ENCODE data around the gene ZNF283.
"Not testable (repeated sequence)": the region's sequence is repeated elsewhere in the genome, so short reads cannot be mapped to it uniquely, and the experiment has no call there.

Gene ZNF283

DNA sequence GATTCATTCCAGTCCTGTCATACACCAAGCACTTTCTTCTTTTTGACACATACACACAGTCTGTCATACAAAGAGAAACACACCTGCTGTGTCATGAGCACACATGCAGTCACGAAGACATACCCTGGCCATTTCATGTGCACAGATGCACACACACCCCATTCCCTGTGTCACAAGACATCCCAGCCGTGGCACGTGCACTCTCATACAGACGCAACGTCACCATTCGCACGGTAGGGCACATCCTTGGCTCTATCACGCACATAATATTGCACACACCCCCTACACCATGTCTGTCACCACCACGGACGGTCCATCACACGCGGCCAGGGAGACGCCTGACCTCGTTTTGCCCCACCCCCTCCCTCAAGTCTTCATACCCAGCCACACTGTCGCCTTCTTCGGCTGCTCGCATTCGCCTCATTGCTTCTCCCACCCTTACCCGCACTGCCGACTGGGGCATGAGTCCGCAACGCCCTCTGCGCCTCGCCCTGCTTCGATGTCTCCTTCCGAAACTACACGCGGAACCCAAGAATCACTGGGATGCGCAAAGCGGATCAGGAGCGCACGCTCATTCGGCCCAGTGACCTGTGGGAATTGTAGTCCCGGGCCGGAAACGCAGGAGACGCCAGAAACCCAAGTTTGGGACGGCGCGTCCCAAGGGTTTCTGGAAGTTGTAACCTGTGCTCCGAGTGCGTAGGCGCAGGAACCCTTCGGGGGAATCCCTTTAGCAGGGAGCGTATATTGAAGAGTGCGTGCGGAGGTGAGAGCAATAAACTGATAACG, 6.8 kb upstream of the ZNF283 start:
- Histone ChIP-seq H3K36me3 (ENCODE audit: control insufficient read depth in 1 of 2, insufficient read depth in 2 of 2, low read depth in 1 of 2, low read length in 2 of 2) (no peaks in the 10 kb centered on the region), H3K9me3 (ENCODE audit: control insufficient read depth, low read length) (peaks cover 5% of the 10 kb centered on the region), H3K4me3 (ENCODE audit: insufficient read depth in 1 of 2, low read depth in 1 of 2, low read length in 2 of 2) (peak overlapping the region in 1 of 2 experiments; percentile 79), H3K23ac (ENCODE audit: low read length in 2 of 2) (no peak overlapping the region), H2AK5ac (ENCODE audit: low read length, severe bottlenecking) (no peak overlapping the region), H3K9ac (ENCODE audit: low read length) (peak overlapping the region; percentile 20), H3K27ac (ENCODE audit: low read length, poor library complexity, severe bottlenecking) (no peak overlapping the region), H2BK15ac (ENCODE audit: low read depth, poor library complexity, severe bottlenecking) (no peak overlapping the region), H3K4me2 (ENCODE audit: low read length, poor library complexity, severe bottlenecking) (peak overlapping the region; percentile 1), H3K18ac (ENCODE audit: low read depth in 1 of 2, low read length in 2 of 2) (peak overlapping the region; percentile 25 to 54), H2BK120ac (ENCODE audit: low read depth, low read length) (no peak overlapping the region), H2BK5ac (ENCODE audit: low read depth, low read length, poor library complexity, severe bottlenecking) (no peak overlapping the region), H3K14ac (ENCODE audit: low read length in 2 of 2) (peak overlapping the region in 1 of 2 experiments; percentile 2), H3K79me1 (replicated peaks; ENCODE audit: low read length, poor library complexity, severe bottlenecking) (no peaks in the 10 kb centered on the region), H3K4ac (ENCODE audit: low read depth in 1 of 2, low read length in 2 of 2) (no peak overlapping the region), H3K4me1 (ENCODE audit: control insufficient read depth, insufficient read depth, low read depth, low read length) (peaks cover 5% of the 10 kb centered on the region), H4K91ac (ENCODE audit: low read length) (peak overlapping the region; percentile 83), H3K27me3 (ENCODE audit: control insufficient read depth in 1 of 2, insufficient read depth in 1 of 2, low read length in 2 of 2) (peaks cover 16% of the 10 kb centered on the region in 2 experiments), H2BK12ac (ENCODE audit: low read length in 2 of 2) (peak overlapping the region in 1 of 2 experiments; percentile 66), H2AFZ (ENCODE audit: low read depth, low read length) (peak overlapping the region; percentile 21), H4K8ac (ENCODE audit: low read length) (peak overlapping the region; percentile 45)
- WGBS, result 43% methylated on average over 47 of the region's 48 CpGs
- no peak for DNase-seq

- no peak overlapping the region for H4K8ac ChIP-seq (ENCODE audit: low read length)
- no peak overlapping the region for H3K27ac ChIP-seq (ENCODE audit: low read length, poor library complexity, severe bottlenecking)
- no peak overlapping the region for H4K91ac ChIP-seq (ENCODE audit: low read length)
- peak overlapping the region; percentile 20 for H3K9ac ChIP-seq (ENCODE audit: low read length)
- H3K4ac ChIP-seq (ENCODE audit: low read depth in 1 of 2, low read length in 2 of 2), result no peak overlapping the region
- no peak overlapping the region for H2AK5ac ChIP-seq (ENCODE audit: low read length, severe bottlenecking)
- no peak overlapping the region for H3K18ac ChIP-seq (ENCODE audit: low read depth in 1 of 2, low read length in 2 of 2)
- 20% methylated on average over 1 of the region's 5 CpGs for WGBS
- no peaks in the 10 kb centered on the region for H3K36me3 ChIP-seq (ENCODE audit: control insufficient read depth in 1 of 2, insufficient read depth in 2 of 2, low read depth in 1 of 2, low read length in 2 of 2)
- no peak for DNase-seq
- H2BK15ac ChIP-seq (ENCODE audit: low read depth, poor library complexity, severe bottlenecking), result no peak overlapping the region
- peaks cover 5% of the 10 kb centered on the region for H3K9me3 ChIP-seq (ENCODE audit: control insufficient read depth, low read length)
- H3K4me3 ChIP-seq (ENCODE audit: insufficient read depth in 1 of 2, low read depth in 1 of 2, low read length in 2 of 2), result peak overlapping the region in 1 of 2 experiments; percentile 79
- H2BK5ac ChIP-seq (ENCODE audit: low read depth, low read length, poor library complexity, severe bottlenecking), result no peak overlapping the region
- H2BK120ac ChIP-seq (ENCODE audit: low read depth, low read length), result no peak overlapping the region
- H3K27me3 ChIP-seq (ENCODE audit: control insufficient read depth in 1 of 2, insufficient read depth in 1 of 2, low read length in 2 of 2), result peaks cover 16% of the 10 kb centered on the region in 2 experiments
- H3K4me2 ChIP-seq (ENCODE audit: low read length, poor library complexity, severe bottlenecking), result peak overlapping the region; percentile 1
- H3K79me1 ChIP-seq (replicated peaks; ENCODE audit: low read length, poor library complexity, severe bottlenecking), result no peaks in the 10 kb centered on the region
- no peak overlapping the region for H2BK12ac ChIP-seq (ENCODE audit: low read length in 2 of 2)
- H3K23ac ChIP-seq (ENCODE audit: low read length in 2 of 2), result no peak overlapping the region
- H2AFZ ChIP-seq (ENCODE audit: low read depth, low read length), result no peak overlapping the region
- H3K14ac ChIP-seq (ENCODE audit: low read length in 2 of 2), result no peak overlapping the region
- peaks cover 5% of the 10 kb centered on the region for H3K4me1 ChIP-seq (ENCODE audit: control insufficient read depth, insufficient read depth, low read depth, low read length)
Measured at GRCh38 chr19:43820884-43821215, 6.3 kb upstream of the ZNF283 start.

DNA sequence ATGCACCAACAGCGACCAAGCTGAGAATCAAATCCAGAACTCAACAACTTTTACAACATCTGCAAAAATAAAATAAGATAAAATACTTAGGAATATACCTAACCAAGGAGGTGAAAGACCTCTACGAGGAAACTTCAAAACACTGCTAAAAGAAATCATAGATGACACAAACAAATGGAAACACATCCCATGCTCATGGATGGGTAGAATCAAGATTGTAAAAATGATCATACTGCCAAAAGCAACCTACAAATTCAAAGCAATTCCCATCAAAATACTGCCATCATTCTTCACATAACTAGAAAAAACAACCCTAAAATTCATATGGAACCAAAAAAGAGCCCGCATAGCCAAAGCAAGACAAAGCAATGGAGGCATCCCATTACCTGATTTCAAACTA, 3.3 kb upstream of the ZNF283 start:
- Histone ChIP-seq H3K27me3 (ENCODE audit: control insufficient read depth in 1 of 2, insufficient read depth in 1 of 2, low read length in 2 of 2) (peaks cover 13 to 16% of the 10 kb centered on the region in 2 experiments), H3K79me1 (replicated peaks; ENCODE audit: low read length, poor library complexity, severe bottlenecking) (peaks cover 12% of the 10 kb centered on the region)
- H2AK5ac ChIP-seq (ENCODE audit: low read length, severe bottlenecking); H3K36me3 ChIP-seq (ENCODE audit: control insufficient read depth in 1 of 2, insufficient read depth in 2 of 2, low read depth in 1 of 2, low read length in 2 of 2); H3K27ac ChIP-seq (ENCODE audit: low read length, poor library complexity, severe bottlenecking); H3K23ac ChIP-seq (ENCODE audit: low read length in 2 of 2); H3K9ac ChIP-seq (ENCODE audit: low read length); H4K8ac ChIP-seq (ENCODE audit: low read length); H3K4ac ChIP-seq (ENCODE audit: low read depth in 1 of 2, low read length in 2 of 2); DNase-seq; H3K14ac ChIP-seq (ENCODE audit: low read length in 2 of 2); H3K4me3 ChIP-seq (ENCODE audit: insufficient read depth in 1 of 2, low read depth in 1 of 2, low read length in 2 of 2); H3K9me3 ChIP-seq (ENCODE audit: control insufficient read depth, low read length); H2BK120ac ChIP-seq (ENCODE audit: low read depth, low read length); H2BK5ac ChIP-seq (ENCODE audit: low read depth, low read length, poor library complexity, severe bottlenecking); H2BK12ac ChIP-seq (ENCODE audit: low read length in 2 of 2); H3K18ac ChIP-seq (ENCODE audit: low read depth in 1 of 2, low read length in 2 of 2); H3K4me1 ChIP-seq (ENCODE audit: control insufficient read depth, insufficient read depth, low read depth, low read length); H3K4me2 ChIP-seq (ENCODE audit: low read length, poor library complexity, severe bottlenecking); H2BK15ac ChIP-seq (ENCODE audit: low read depth, poor library complexity, severe bottlenecking); H4K91ac ChIP-seq (ENCODE audit: low read length); H2AFZ ChIP-seq (ENCODE audit: low read depth, low read length): not testable (repeated sequence)
- 69% methylated on average over 2 of the region's 3 CpGs for WGBS

DNA sequence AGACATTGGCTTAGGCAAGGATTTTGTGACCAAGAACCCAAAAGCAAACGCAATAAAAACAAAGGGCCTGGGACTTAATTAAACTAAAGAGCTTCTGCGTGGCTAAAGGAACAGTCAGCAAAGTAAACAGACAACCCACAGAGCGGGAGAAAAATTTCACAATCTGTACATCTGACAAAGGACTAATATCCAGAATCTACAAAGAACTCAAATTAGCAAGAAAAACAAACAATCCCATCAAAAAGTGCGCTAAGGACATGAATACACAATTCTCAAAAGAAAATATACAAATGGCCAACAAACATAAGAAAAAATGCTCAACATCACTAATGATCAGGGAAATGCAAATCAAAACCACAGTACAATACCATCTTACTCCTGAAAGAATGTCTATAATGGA, 2.5 kb upstream of the ZNF283 start:
- H3K23ac ChIP-seq (ENCODE audit: low read length in 2 of 2); H3K9ac ChIP-seq (ENCODE audit: low read length); H2BK12ac ChIP-seq (ENCODE audit: low read length in 2 of 2); H3K4me3 ChIP-seq (ENCODE audit: insufficient read depth in 1 of 2, low read depth in 1 of 2, low read length in 2 of 2); H3K27ac ChIP-seq (ENCODE audit: low read length, poor library complexity, severe bottlenecking); H3K4ac ChIP-seq (ENCODE audit: low read depth in 1 of 2, low read length in 2 of 2); H2BK15ac ChIP-seq (ENCODE audit: low read depth, poor library complexity, severe bottlenecking); H3K18ac ChIP-seq (ENCODE audit: low read depth in 1 of 2, low read length in 2 of 2); H2BK5ac ChIP-seq (ENCODE audit: low read depth, low read length, poor library complexity, severe bottlenecking); H3K4me2 ChIP-seq (ENCODE audit: low read length, poor library complexity, severe bottlenecking); H2AK5ac ChIP-seq (ENCODE audit: low read length, severe bottlenecking); H2AFZ ChIP-seq (ENCODE audit: low read depth, low read length); H3K4me1 ChIP-seq (ENCODE audit: control insufficient read depth, insufficient read depth, low read depth, low read length); H4K91ac ChIP-seq (ENCODE audit: low read length); H3K14ac ChIP-seq (ENCODE audit: low read length in 2 of 2); H2BK120ac ChIP-seq (ENCODE audit: low read depth, low read length); H4K8ac ChIP-seq (ENCODE audit: low read length); H3K9me3 ChIP-seq (ENCODE audit: control insufficient read depth, low read length): not testable (repeated sequence)
- H3K79me1 ChIP-seq (replicated peaks; ENCODE audit: low read length, poor library complexity, severe bottlenecking), result peaks cover 14% of the 10 kb centered on the region
- DNase-seq, result peak; percentile 34
- peaks cover 6 to 11% of the 10 kb centered on the region in 2 experiments for H3K36me3 ChIP-seq (ENCODE audit: control insufficient read depth in 1 of 2, insufficient read depth in 2 of 2, low read depth in 1 of 2, low read length in 2 of 2)
- H3K27me3 ChIP-seq (ENCODE audit: control insufficient read depth in 1 of 2, insufficient read depth in 1 of 2, low read length in 2 of 2), result peaks cover 13 to 16% of the 10 kb centered on the region in 2 experiments
- WGBS, result 62% methylated on average over 4 of the region's 4 CpGs
